HEK293T (cell line): Measurements from ENCODE around the gene MBD4.

ENCODE experiments used
- ARNT ChIP-seq: fragments of 450-650 bp; IDR thresholded peaks from 2 replicates; pipeline ENCODE4 v1.6.1; 2017; ENCODE audit warnings: mild to moderate bottlenecking
- BHLHE40 ChIP-seq: fragments of 450-650 bp; IDR thresholded peaks from 2 replicates; pipeline ENCODE4 v1.6.1; 2016; ENCODE audit warnings: mild to moderate bottlenecking, moderate library complexity, borderline replicate concordance
- ELF4 ChIP-seq: fragments of 450-650 bp; IDR thresholded peaks from 2 replicates; pipeline ENCODE4 v1.6.1; 2017; ENCODE audit warnings: antibody characterized with exemption
- FOXM1 ChIP-seq: fragments of 450-650 bp; IDR thresholded peaks from 2 replicates; pipeline ENCODE4 v1.6.1; 2017; ENCODE audit warnings: mild to moderate bottlenecking, borderline replicate concordance
- HDGF ChIP-seq: fragments of 450-650 bp; IDR thresholded peaks from 2 replicates; pipeline ENCODE4 v1.6.1; 2017; ENCODE audit warnings: antibody characterized with exemption, borderline replicate concordance
- SP1 ChIP-seq: fragments of 450-650 bp; IDR thresholded peaks from 2 replicates; pipeline ENCODE4 v1.6.1; 2017
- SUZ12 ChIP-seq: fragments of 450-650 bp; IDR thresholded peaks from 2 replicates; pipeline ENCODE4 v1.6.1; 2016; ENCODE audit warnings: mild to moderate bottlenecking

GRCh38 chr3:129415378-129415777, 24.4 kb downstream of the MBD4 start:
- no peak for TF ChIP-seq ELF4
- no peak for TF ChIP-seq FOXM1
- no peak for TF ChIP-seq ARNT
- TF ChIP-seq SUZ12, result no peak
- TF ChIP-seq HDGF, result no peak
- no peak for TF ChIP-seq BHLHE40
- TF ChIP-seq SP1, result no peak
